Transverse colon (tissue), 3 donors: Measurements from ENCODE around the gene GLTPD2.

Source experiments
- CTCF ChIP-seq, 5 experiments: fragments of 200-600 bp in 3 of 5; fragments of 450-650 bp in 2 of 5; sonication (generic) in 3 of 5; IDR thresholded peaks; 1 replicate in 2 of 5; 2 replicates in 3 of 5; pipeline ENCODE4 v1.5.1; 2016 to 2017; ENCODE audit warnings: antibody characterized with exemption in 5 of 5, inconsistent platforms in 3 of 5, mild to moderate bottlenecking in 2 of 5, moderate library complexity in 1 of 5
- POLR2A ChIP-seq: fragments of 450-650 bp; IDR thresholded peaks from one replicate; pipeline ENCODE4 v1.6.1; 2016; ENCODE audit warnings: antibody characterized with exemption, mild to moderate bottlenecking, moderate library complexity

DNA sequence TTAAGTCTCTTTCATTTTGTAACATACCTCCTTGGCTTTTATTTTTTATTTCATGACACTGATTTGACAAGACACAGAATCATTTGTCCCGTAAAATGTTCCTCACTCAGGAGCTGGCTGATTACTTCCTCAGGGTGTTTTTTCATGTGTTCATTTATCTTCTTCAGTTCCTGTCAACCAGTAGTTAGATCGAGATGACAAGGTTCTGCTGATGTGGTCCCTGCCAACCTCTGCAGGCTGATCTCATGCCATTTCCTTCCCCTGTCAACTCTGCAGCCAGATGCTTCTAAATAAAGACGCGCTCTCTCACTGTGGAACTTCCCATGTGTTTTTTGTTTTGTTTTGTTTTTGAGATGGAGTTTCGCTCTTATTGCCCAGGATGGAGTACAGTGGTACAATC lies 40.9 kb upstream of the GLTPD2 start:
- no peak for TF ChIP-seq POLR2A
- TF ChIP-seq CTCF (IDR thresholded peaks at IDR 0.05) = no peak
